Astrocyte of the spinal cord (primary cell): ENCODE measurements around the gene GPR132.

Experiments
- DNase-seq: peaks from one replicate; pipeline ENCODE4 v3.0.0; 2011; ENCODE audit warnings: low read depth, low spot score
- H3K4me3 ChIP-seq: 2 replicates; pipeline ENCODE4 v1.5.1; 2011; ENCODE audit warnings: low read depth, mild to moderate bottlenecking, low read length, moderate library complexity
- CTCF ChIP-seq: IDR thresholded peaks from 2 replicates; pipeline ENCODE4 v1.5.1; 2012; ENCODE audit warnings: low read depth, mild to moderate bottlenecking, low read length, inconsistent platforms
- in situ Hi-C: cut with HindIII; loops from 2 replicates; pipeline ENCODE4 v1.10.0; 2017; ENCODE audit warnings: low sequenced_read_pairs

The GPR132 gene

GRCh38 chr14:105013150-105013785, 52.0 kb downstream of the GPR132 start:
- TF ChIP-seq CTCF = no peak
- in situ Hi-C loops = no loop called here
- DNase-seq = no peak
- H3K4me3 ChIP-seq = no peak overlapping the region

- in situ Hi-C loops = no loop called here
- no peak for DNase-seq
- H3K4me3 ChIP-seq = no peak overlapping the region
- peak; percentile 33 for TF ChIP-seq CTCF
Observed at GRCh38 chr14:105012171-105012985, 52.9 kb downstream of the GPR132 start.

GRCh38 chr14:105011312-105011990, 53.8 kb downstream of the GPR132 start:
- no peak for DNase-seq
- no peak overlapping the region for H3K4me3 ChIP-seq
- in situ Hi-C loops = no loop called here
- TF ChIP-seq CTCF = no peak

GRCh38 chr14:105010891-105011291, 54.3 kb downstream of the GPR132 start:
- in situ Hi-C loops = no loop called here
- no peak for TF ChIP-seq CTCF
- no peak overlapping the region for H3K4me3 ChIP-seq
- DNase-seq = no peak

GRCh38 chr14:105010106-105010505, 55.1 kb downstream of the GPR132 start:
- DNase-seq = no peak
- no peak for TF ChIP-seq CTCF
- in situ Hi-C loops = no loop called here
- no peak overlapping the region for H3K4me3 ChIP-seq

- in situ Hi-C loops = no loop called here
- no peak for DNase-seq
- H3K4me3 ChIP-seq = no peak overlapping the region
- TF ChIP-seq CTCF = no peak
Observed at GRCh38 chr14:105007593-105008264, 57.5 kb downstream of the GPR132 start.
